Smooth muscle cell (in vitro differentiated cells): ENCODE measurements around the gene TTLL3. TPM values are rescaled to one million over a fixed set of nuclear protein-coding genes. Genes with fewer than 3 reads are reported as not detected.

Experiments
- DNase-seq: peaks from one replicate; lab custom pipeline; 2025; ENCODE audit not compliant: unreplicated experiment; lab: John Stamatoyannopoulos, UW
- H2AFZ ChIP-seq: fragments of 200-600 bp; sonication (generic); 2 replicates; pipeline ENCODE4 v1.6.0; 2016; ENCODE audit warnings: antibody characterized with exemption, low read depth, mild to moderate bottlenecking
- H3F3A ChIP-seq: fragments of 200-600 bp; sonication (generic); 2 replicates; pipeline ENCODE4 v1.6.0; 2017; ENCODE audit warnings: antibody characterized with exemption, low read depth
- H3K27ac ChIP-seq: fragments of 200-600 bp; sonication (generic); 2 replicates; pipeline ENCODE4 v1.5.1; 2016; ENCODE audit warnings: low read depth, mild to moderate bottlenecking
- H3K27me3 ChIP-seq: fragments of 200-600 bp; sonication (generic); 2 replicates; pipeline ENCODE4 v1.6.1; 2016; ENCODE audit warnings: low read depth, mild to moderate bottlenecking
- H3K36me3 ChIP-seq: fragments of 200-600 bp; sonication (generic); 2 replicates; pipeline ENCODE4 v1.5.1; 2016; ENCODE audit warnings: low read depth
- H3K4me1 ChIP-seq: fragments of 200-600 bp; sonication (generic); 2 replicates; pipeline ENCODE4 v1.5.1; 2016; ENCODE audit warnings: low read depth
- H3K4me2 ChIP-seq: fragments of 200-600 bp; sonication (generic); 2 replicates; pipeline ENCODE4 v1.6.0; 2016; ENCODE audit warnings: mild to moderate bottlenecking
- H3K4me3 ChIP-seq: fragments of 200-600 bp; sonication (generic); 2 replicates; pipeline ENCODE4 v1.5.1; 2016; ENCODE audit warnings: mild to moderate bottlenecking
- H3K79me2 ChIP-seq: fragments of 200-600 bp; sonication (generic); 2 replicates; pipeline ENCODE4 v1.6.0; 2016; ENCODE audit warnings: low read depth, mild to moderate bottlenecking
- H3K9ac ChIP-seq: fragments of 200-600 bp; sonication (generic); 2 replicates; pipeline ENCODE4 v1.6.0; 2016; ENCODE audit warnings: low read depth
- H3K9me3 ChIP-seq: fragments of 200-600 bp; sonication (generic); replicated peaks from 2 replicates; pipeline ENCODE4 v1.5.1; 2016; ENCODE audit warnings: low read depth
- H4K20me1 ChIP-seq: fragments of 200-600 bp; sonication (generic); 2 replicates; pipeline ENCODE4 v1.6.0; 2016; ENCODE audit warnings: low read depth
- CTCF ChIP-seq: fragments of 200-600 bp; sonication (generic); IDR thresholded peaks from 2 replicates; pipeline ENCODE4 v1.5.1; 2017; ENCODE audit warnings: borderline replicate concordance, mild to moderate bottlenecking, antibody characterized with exemption; ENCODE audit not compliant: insufficient read depth, poor library complexity, severe bottlenecking
- WGBS: methylation state at CpG from one replicate; pipeline ENCODE4 v1.1.7; 2016; ENCODE audit warnings: low lambda C conversion rate; 5-methylcytosine and 5-hydroxymethylcytosine counted together
- polyA plus RNA-seq: library from polyadenylated mRNA; unstranded; fragments of >200 nt; fragmentation: Nextera tagmentation; extraction: Ambion mirVana; gene quantifications from 2 replicates; pipeline ENCODE4 v1.2.1, GENCODE V29; 2016
- total RNA-seq: library from RNA; depleted of rRNA; stranded (reverse); fragments of >200 nt; gene quantifications from 2 replicates; pipeline ENCODE4 v1.2.3, GENCODE V29; 2014

TTLL3 gene
- total and polyA plus RNA-seq, 2 experiments from 2014 or later = 16.4 to 25.6 TPM

DNA sequence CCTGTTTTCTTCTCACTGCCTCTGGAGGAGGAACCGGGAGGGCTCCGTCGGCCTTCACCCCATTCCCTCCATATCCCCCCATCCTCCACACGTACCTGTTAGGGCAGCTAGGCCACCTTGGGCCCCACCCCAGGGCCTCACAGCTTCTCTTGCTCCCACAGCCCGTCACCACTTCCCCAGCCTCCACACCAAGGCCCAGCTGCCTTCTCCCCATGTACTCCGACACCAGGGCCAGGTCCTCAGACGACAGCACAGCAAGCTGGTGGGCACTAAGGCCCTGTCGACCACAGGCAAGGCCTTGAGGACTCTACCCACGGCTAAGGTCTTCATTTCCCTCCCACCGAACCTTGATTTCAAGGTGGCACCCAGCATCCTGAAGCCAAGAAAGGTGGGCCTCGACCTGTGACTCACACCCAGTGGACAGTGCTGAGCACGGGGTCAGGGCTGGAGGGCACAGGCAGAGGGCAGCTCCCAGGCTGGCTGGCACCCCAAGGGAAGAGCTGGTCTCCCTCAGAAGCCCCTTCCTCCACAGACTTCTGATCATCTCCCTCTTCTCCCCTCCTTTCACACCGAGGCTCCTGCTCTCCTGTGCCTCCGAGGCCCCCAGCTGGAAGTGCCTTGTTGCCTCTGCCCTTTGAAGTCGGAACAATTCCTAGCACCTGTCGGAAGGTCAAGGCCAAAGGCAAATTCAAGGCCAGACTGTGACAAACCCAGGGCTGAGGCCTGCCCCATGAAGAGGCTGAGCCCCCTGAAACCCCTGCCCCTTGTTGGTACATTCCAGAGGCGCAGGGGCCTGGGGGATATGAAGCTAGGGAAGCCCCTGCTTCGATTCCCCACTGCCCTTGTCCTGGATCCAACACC, 24.7 kb downstream of the TTLL3 start:
- no peaks in the 10 kb centered on the region for H4K20me1 ChIP-seq
- DNase-seq = no peak
- H3K27ac ChIP-seq = no peak overlapping the region
- WGBS = 90% methylated on average over 18 of the region's 18 CpGs
- H3F3A ChIP-seq = no peaks in the 10 kb centered on the region
- no peaks in the 10 kb centered on the region for H3K9me3 ChIP-seq
- no peak for TF ChIP-seq CTCF
- no peak overlapping the region for H3K4me2 ChIP-seq
- H3K4me1 ChIP-seq = no peaks in the 10 kb centered on the region
- no peak overlapping the region for H3K4me3 ChIP-seq
- H2AFZ ChIP-seq = no peak overlapping the region
- no peaks in the 10 kb centered on the region for H3K79me2 ChIP-seq
- no peaks in the 10 kb centered on the region for H3K27me3 ChIP-seq
- no peaks in the 10 kb centered on the region for H3K36me3 ChIP-seq
- no peak overlapping the region for H3K9ac ChIP-seq

DNA sequence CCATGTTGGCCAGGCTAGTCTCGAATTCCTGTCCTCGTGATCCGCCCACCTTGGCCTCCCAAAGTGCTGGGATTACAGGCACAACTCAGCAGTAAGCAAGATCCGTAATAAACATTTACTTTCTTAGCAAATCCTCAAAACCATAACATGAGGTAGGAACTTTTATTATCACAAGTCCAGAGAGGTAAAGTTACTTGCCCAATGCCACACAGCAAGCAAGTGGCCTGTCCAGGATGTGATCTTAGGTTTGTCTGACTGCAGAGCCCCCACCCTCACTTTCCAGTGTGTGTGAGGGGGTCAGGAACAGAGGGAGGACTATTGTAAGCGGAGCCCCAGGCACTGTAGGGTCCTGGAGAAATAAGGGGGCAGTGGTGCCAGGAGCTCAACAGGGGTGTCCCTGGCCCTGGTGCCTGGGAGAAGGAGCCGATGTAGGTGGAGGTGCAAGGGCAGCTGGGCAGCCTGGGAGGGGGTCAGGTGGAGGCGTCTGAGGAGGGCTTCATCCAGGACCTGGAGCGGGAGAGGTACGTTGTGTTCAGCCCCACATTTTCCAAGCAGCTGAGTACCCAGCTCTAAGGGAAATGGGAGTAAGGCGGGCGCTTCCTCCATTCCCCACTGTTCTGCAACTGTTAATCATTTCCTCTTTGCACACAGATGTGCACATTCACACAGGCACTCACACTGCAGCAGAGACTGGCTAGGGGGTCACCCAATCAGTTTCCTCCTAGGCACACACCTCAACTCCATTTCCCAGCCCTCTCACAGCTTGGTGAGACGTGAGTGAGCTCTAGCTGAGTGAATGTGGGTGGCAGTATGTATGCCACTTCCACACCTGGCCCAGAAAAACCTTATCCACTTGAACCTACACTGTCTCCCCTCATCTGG, 27.9 kb downstream of the TTLL3 start:
- Histone ChIP-seq H3K36me3 (no peaks in the 10 kb centered on the region), H3K9ac (no peak overlapping the region), H4K20me1 (no peaks in the 10 kb centered on the region), H3K27ac (no peak overlapping the region), H3K4me3 (no peak overlapping the region), H3K4me2 (no peak overlapping the region), H3K27me3 (no peaks in the 10 kb centered on the region), H3F3A (no peaks in the 10 kb centered on the region), H3K9me3 (no peaks in the 10 kb centered on the region), H3K4me1 (no peaks in the 10 kb centered on the region), H2AFZ (no peak overlapping the region), H3K79me2 (peaks cover 2% of the 10 kb centered on the region)
- 94% methylated on average over 12 of the region's 12 CpGs for WGBS
- no peak for TF ChIP-seq CTCF
- DNase-seq = no peak

DNA sequence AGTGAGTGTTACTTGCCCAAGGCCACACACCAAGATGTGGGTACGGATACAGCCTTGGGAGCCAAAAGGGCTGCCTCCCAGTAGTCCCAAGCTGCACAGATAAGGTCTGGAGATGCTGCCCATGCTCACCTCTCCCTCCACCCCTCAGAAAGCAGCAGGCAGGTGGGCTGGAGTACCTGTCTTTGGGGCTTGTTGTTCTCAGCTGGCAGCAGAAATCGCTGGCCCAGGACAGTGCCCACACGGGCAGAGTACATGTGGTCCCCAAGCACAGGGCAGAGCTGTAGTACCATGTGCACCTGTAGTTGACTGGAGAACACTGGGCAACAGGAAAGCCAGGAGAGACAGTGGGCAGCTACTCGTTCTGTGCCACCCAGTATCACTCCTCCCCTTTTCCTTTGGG, 28.8 kb downstream of the TTLL3 start:
- Histone ChIP-seq H3K4me1 (no peaks in the 10 kb centered on the region), H3K36me3 (no peaks in the 10 kb centered on the region), H3K79me2 (peaks cover 2% of the 10 kb centered on the region), H3K27me3 (no peaks in the 10 kb centered on the region), H3K4me2 (no peak overlapping the region), H3F3A (no peaks in the 10 kb centered on the region), H2AFZ (no peak overlapping the region), H3K27ac (no peak overlapping the region), H3K9me3 (no peaks in the 10 kb centered on the region), H3K9ac (no peak overlapping the region), H3K4me3 (no peak overlapping the region), H4K20me1 (no peaks in the 10 kb centered on the region)
- 96% methylated on average over 4 of the region's 4 CpGs for WGBS
- TF ChIP-seq CTCF = no peak
- no peak for DNase-seq
